ENCODE data around the gene CGREF1.

GRCh38 chr2:27094353-27094984 lies 24.5 kb downstream of the CGREF1 start:
- TF ChIP-seq CTCF (conservative IDR thresholded peaks at IDR 0.05 in 1 of 2, IDR thresholded peaks at IDR 0.05 in 1 of 2; ENCODE audit: low read depth in 1 of 2, low read length in 2 of 2) = no peak
- no peak for TF ChIP-seq EZH2 (IDR thresholded peaks at IDR 0.05; ENCODE audit: low read length, missing control alignments)
